GM19023 (cell line): Measurements from ENCODE around the gene AGBL2.
A peak's percentile ranks its signal among the peaks of the same experiment; 100 is the strongest.
"Not testable (repeated sequence)": the region's sequence is repeated elsewhere in the genome, so short reads cannot be mapped to it uniquely, and the experiment has no call there.

Experiments used
- ATAC-seq: cut with Tn5 transposase; IDR thresholded peaks from one replicate; pipeline ENCODE4 v1.9.1; 2021; ENCODE audit warnings: mild to moderate bottlenecking, moderate library complexity; ENCODE audit not compliant: unreplicated experiment

AGBL2 gene

GRCh38 chr11:47715082-47715669, at the start of gene AGBL2:
AGBL2 (minus strand) TSS chr11:47715369; CDS start chr11:47714650, 719 bp downstream.
- peak; percentile 99 for ATAC-seq

- ATAC-seq, result not testable (repeated sequence)
Observed at GRCh38 chr11:47759291-47759690, 44.1 kb upstream of the AGBL2 start.

- no peak for ATAC-seq
Observed at GRCh38 chr11:47756208-47756607, 41.0 kb upstream of the AGBL2 start.

GRCh38 chr11:47750725-47751124, 35.6 kb upstream of the AGBL2 start:
- ATAC-seq, result no peak

GRCh38 chr11:47742494-47742893, 27.3 kb upstream of the AGBL2 start:
- not testable (repeated sequence) for ATAC-seq

- ATAC-seq, result not testable (repeated sequence)
Observed at GRCh38 chr11:47737817-47738216, 22.6 kb upstream of the AGBL2 start.

GRCh38 chr11:47732271-47732670, 17.1 kb upstream of the AGBL2 start:
- ATAC-seq, result no peak

GRCh38 chr11:47731475-47731874, 16.3 kb upstream of the AGBL2 start:
- no peak for ATAC-seq

GRCh38 chr11:47726878-47727514, 11.8 kb upstream of the AGBL2 start:
- no peak for ATAC-seq

GRCh38 chr11:47726118-47726442, 10.9 kb upstream of the AGBL2 start:
- ATAC-seq, result no peak

GRCh38 chr11:47725442-47726117, 10.4 kb upstream of the AGBL2 start:
- ATAC-seq, result no peak

GRCh38 chr11:47724041-47724729, 9.0 kb upstream of the AGBL2 start:
- ATAC-seq, result no peak

GRCh38 chr11:47723041-47723440, 7.9 kb upstream of the AGBL2 start:
- ATAC-seq, result no peak

- ATAC-seq, result no peak
Observed at GRCh38 chr11:47720651-47721050, 5.5 kb upstream of the AGBL2 start.

- ATAC-seq, result no peak
Observed at GRCh38 chr11:47716692-47717091, 1.5 kb upstream of the AGBL2 start.

GRCh38 chr11:47714554-47715081, 551 bp downstream of the AGBL2 start:
- no peak for ATAC-seq

- no peak for ATAC-seq
Observed at GRCh38 chr11:47711816-47712215, 3.4 kb downstream of the AGBL2 start.

- ATAC-seq, result no peak
Observed at GRCh38 chr11:47711225-47711624, 3.9 kb downstream of the AGBL2 start.

- not testable (repeated sequence) for ATAC-seq
Observed at GRCh38 chr11:47707275-47707786, 7.8 kb downstream of the AGBL2 start.

- ATAC-seq, result no peak
Observed at GRCh38 chr11:47705721-47706120, 9.4 kb downstream of the AGBL2 start.

- no peak for ATAC-seq
Observed at GRCh38 chr11:47691979-47692378, 23.2 kb downstream of the AGBL2 start.
